ENCODE results near the gene PRKG1. TPM values are rescaled to one million over a fixed set of nuclear protein-coding genes. Genes with fewer than 3 reads are reported as not detected.

Gene PRKG1
- total RNA-seq, 1 donor: 19.5 TPM

GRCh38 chr10:52297747-52298146 is 1223.5 kb downstream of the PRKG1 start:
- no peaks in the 10 kb centered on the region for H3K79me2 ChIP-seq (ENCODE audit: insufficient read depth, low read length)
- H3K9me3 ChIP-seq (ENCODE audit: low read depth, low read length): no peaks in the 10 kb centered on the region
- no peak overlapping the region for H3K4me2 ChIP-seq (ENCODE audit: insufficient read depth, low read length)
- DNase-seq (ENCODE audit: insufficient read length, low spot score, missing footprints): peak; percentile 18
- H3K4me3 ChIP-seq (ENCODE audit: insufficient read depth, low read length): no peak overlapping the region
- no peaks in the 10 kb centered on the region for H4K20me1 ChIP-seq (ENCODE audit: insufficient read depth, low read length)
- H3K27me3 ChIP-seq (ENCODE audit: insufficient read depth, low read length): no peaks in the 10 kb centered on the region
- no peak for TF ChIP-seq CTCF (IDR thresholded peaks at IDR 0.05; ENCODE audit: extremely low read depth, low read depth, low read length)
- H3K27ac ChIP-seq (ENCODE audit: low read depth, low read length): no peak overlapping the region
- H3K4me1 ChIP-seq (ENCODE audit: insufficient read depth, low read length): no peaks in the 10 kb centered on the region
- H2AFZ ChIP-seq (ENCODE audit: low read length): no peak overlapping the region
- H3K36me3 ChIP-seq (ENCODE audit: insufficient read depth, low read length): no peaks in the 10 kb centered on the region

- H3K79me2 ChIP-seq (ENCODE audit: insufficient read depth, low read length): no peaks in the 10 kb centered on the region
- no peak for TF ChIP-seq CTCF (IDR thresholded peaks at IDR 0.05; ENCODE audit: extremely low read depth, low read depth, low read length)
- no peak for DNase-seq (ENCODE audit: insufficient read length, low spot score, missing footprints)
- no peaks in the 10 kb centered on the region for H3K4me1 ChIP-seq (ENCODE audit: insufficient read depth, low read length)
- H4K20me1 ChIP-seq (ENCODE audit: insufficient read depth, low read length): no peaks in the 10 kb centered on the region
- no peaks in the 10 kb centered on the region for H3K36me3 ChIP-seq (ENCODE audit: insufficient read depth, low read length)
- H3K27ac ChIP-seq (ENCODE audit: low read depth, low read length): no peak overlapping the region
- no peaks in the 10 kb centered on the region for H3K27me3 ChIP-seq (ENCODE audit: insufficient read depth, low read length)
- no peak overlapping the region for H2AFZ ChIP-seq (ENCODE audit: low read length)
- no peak overlapping the region for H3K4me3 ChIP-seq (ENCODE audit: insufficient read depth, low read length)
- H3K4me2 ChIP-seq (ENCODE audit: insufficient read depth, low read length): no peak overlapping the region
- H3K9me3 ChIP-seq (ENCODE audit: low read depth, low read length): no peaks in the 10 kb centered on the region
These were observed 1226.5 kb downstream of the PRKG1 start for GRCh38 chr10:52300599-52301277.

- H3K27ac ChIP-seq (ENCODE audit: low read depth, low read length): peak overlapping the region; percentile 54
These were observed 1234.2 kb downstream of the PRKG1 start for GRCh38 chr10:52308251-52309031.

More at GRCh38 chr10:52308251-52309031, 1234.2 kb downstream of the PRKG1 start:
- H3K9me3 ChIP-seq (ENCODE audit: low read depth, low read length): no peaks in the 10 kb centered on the region
- peak overlapping the region; percentile 99 for H3K4me2 ChIP-seq (ENCODE audit: insufficient read depth, low read length)
- DNase-seq (ENCODE audit: insufficient read length, low spot score, missing footprints): peak; percentile 94
- H3K79me2 ChIP-seq (ENCODE audit: insufficient read depth, low read length): no peaks in the 10 kb centered on the region
- H4K20me1 ChIP-seq (ENCODE audit: insufficient read depth, low read length): no peaks in the 10 kb centered on the region
- no peaks in the 10 kb centered on the region for H3K27me3 ChIP-seq (ENCODE audit: insufficient read depth, low read length)
- H3K36me3 ChIP-seq (ENCODE audit: insufficient read depth, low read length): no peaks in the 10 kb centered on the region
- peaks cover 5% of the 10 kb centered on the region for H3K4me1 ChIP-seq (ENCODE audit: insufficient read depth, low read length)
- H2AFZ ChIP-seq (ENCODE audit: low read length): peak overlapping the region; percentile 98
- TF ChIP-seq CTCF (IDR thresholded peaks at IDR 0.05; ENCODE audit: extremely low read depth, low read depth, low read length): peak; percentile 78
- peak overlapping the region; percentile 80 for H3K4me3 ChIP-seq (ENCODE audit: insufficient read depth, low read length)
